NT2/D1 (cell line): ENCODE measurements around the gene MCHR1.

Experiments
- DNase-seq: peaks from one replicate; pipeline ENCODE4 v3.0.0-alpha.2; 2011; ENCODE audit warnings: low read depth, low spot score
- H3K27me3 ChIP-seq: 2 replicates; pipeline ENCODE4 v1.6.0; 2011; ENCODE audit warnings: mild to moderate bottlenecking; ENCODE audit not compliant: insufficient read length, insufficient read depth
- H3K36me3 ChIP-seq: 2 replicates; pipeline ENCODE4 v1.6.1; 2011; ENCODE audit warnings: mild to moderate bottlenecking, low read length, mixed read lengths; ENCODE audit not compliant: insufficient read depth, insufficient read length
- H3K4me1 ChIP-seq: 2 replicates; pipeline ENCODE4 v1.5.1; 2011; ENCODE audit not compliant: insufficient read depth, insufficient read length
- H3K4me3 ChIP-seq: 2 replicates; pipeline ENCODE4 v1.5.1; 2011; ENCODE audit warnings: low read depth; ENCODE audit not compliant: insufficient read length
- H3K9ac ChIP-seq: 2 replicates; pipeline ENCODE4 v1.6.0; 2011; ENCODE audit warnings: low read depth; ENCODE audit not compliant: insufficient read length
- H3K9me3 ChIP-seq: 2 replicates; pipeline ENCODE4 v1.5.1; 2011; ENCODE audit warnings: mild to moderate bottlenecking, low read length; ENCODE audit not compliant: insufficient read depth
- SUZ12 ChIP-seq: IDR thresholded peaks from 2 replicates; pipeline ENCODE4 v1.6.1; 2011; ENCODE audit not compliant: insufficient read length, insufficient read depth; ENCODE audit errors: extremely low read depth
- YY1 ChIP-seq: IDR thresholded peaks from 2 replicates; pipeline ENCODE4 v1.6.1; 2011; ENCODE audit not compliant: insufficient read length, insufficient read depth
- ZNF274 ChIP-seq: IDR thresholded peaks from 2 replicates; pipeline ENCODE4 v1.6.1; 2011; ENCODE audit warnings: mild to moderate bottlenecking, low read depth, low read length

The MCHR1 gene

GRCh38 chr22:40636380-40637182 lies 42.7 kb upstream of the MCHR1 start, which contains the start of gene MRTFA:
Gene MRTFA, minus strand, starts transcription at chr22:40636719.
- Histone ChIP-seq H3K4me3 (peak within 1 kb of the TSS; percentile 72), H3K9ac (peak within 1 kb of the TSS; percentile 80), H3K4me1 (no peaks in the 10 kb centered on the region), H3K36me3 (peaks cover 3% of the 10 kb centered on the region), H3K9me3 (no peaks in the 10 kb centered on the region), H3K27me3 (peaks cover 6% of the 10 kb centered on the region)
- TF ChIP-seq YY1 (no peak), ZNF274 (no peak), SUZ12 (no peak)
- peak; percentile 97 for DNase-seq

GRCh38 chr22:40637183-40638150 lies 41.8 kb upstream of the MCHR1 start:
- Histone ChIP-seq H3K4me3 (peak overlapping the region; percentile 48), H3K36me3 (peaks cover 3% of the 10 kb centered on the region), H3K9ac (peak overlapping the region; percentile 47), H3K4me1 (no peaks in the 10 kb centered on the region), H3K9me3 (no peaks in the 10 kb centered on the region), H3K27me3 (peaks cover 6% of the 10 kb centered on the region)
- TF ChIP-seq ZNF274: no peak
- TF ChIP-seq YY1: no peak
- TF ChIP-seq SUZ12: no peak
- no peak for DNase-seq

GRCh38 chr22:40638261-40638660 lies 41.0 kb upstream of the MCHR1 start:
- Histone ChIP-seq H3K9ac (no peak overlapping the region), H3K4me1 (no peaks in the 10 kb centered on the region), H3K27me3 (peaks cover 6% of the 10 kb centered on the region), H3K36me3 (peaks cover 3% of the 10 kb centered on the region), H3K9me3 (no peaks in the 10 kb centered on the region), H3K4me3 (no peak overlapping the region)
- DNase-seq: no peak
- no peak for TF ChIP-seq SUZ12
- TF ChIP-seq YY1: no peak
- no peak for TF ChIP-seq ZNF274

DNA sequence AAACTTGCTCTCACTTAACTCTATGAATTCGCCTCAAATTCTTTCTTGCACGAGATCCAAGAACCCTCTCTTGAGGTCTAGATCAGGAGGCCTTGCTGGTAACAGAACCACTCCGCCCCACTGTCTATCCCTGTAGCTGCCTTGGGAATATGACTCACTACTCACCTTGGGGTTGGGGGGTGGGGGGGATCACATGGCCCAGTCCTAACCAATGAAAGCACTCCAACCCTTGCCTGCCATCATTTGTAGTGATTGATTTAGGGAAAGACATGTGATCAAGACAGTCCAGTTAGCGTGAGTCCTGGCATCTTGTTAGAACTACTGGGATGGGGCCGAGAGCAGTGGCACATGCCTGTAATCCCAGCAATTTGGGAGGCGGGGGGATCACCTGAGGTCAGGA lies 38.0 kb upstream of the MCHR1 start:
- no peak for DNase-seq
- H3K4me3 ChIP-seq: no peak overlapping the region
- peaks cover 6% of the 10 kb centered on the region for H3K27me3 ChIP-seq
- H3K9me3 ChIP-seq: no peaks in the 10 kb centered on the region
- no peaks in the 10 kb centered on the region for H3K36me3 ChIP-seq
- TF ChIP-seq ZNF274 (no peak), YY1 (no peak)
- H3K9ac ChIP-seq: no peak overlapping the region
- no peaks in the 10 kb centered on the region for H3K4me1 ChIP-seq

- TF ChIP-seq ZNF274: no peak
- DNase-seq: no peak
Measured at GRCh38 chr22:40642316-40642715, 37.0 kb upstream of the MCHR1 start.

DNA sequence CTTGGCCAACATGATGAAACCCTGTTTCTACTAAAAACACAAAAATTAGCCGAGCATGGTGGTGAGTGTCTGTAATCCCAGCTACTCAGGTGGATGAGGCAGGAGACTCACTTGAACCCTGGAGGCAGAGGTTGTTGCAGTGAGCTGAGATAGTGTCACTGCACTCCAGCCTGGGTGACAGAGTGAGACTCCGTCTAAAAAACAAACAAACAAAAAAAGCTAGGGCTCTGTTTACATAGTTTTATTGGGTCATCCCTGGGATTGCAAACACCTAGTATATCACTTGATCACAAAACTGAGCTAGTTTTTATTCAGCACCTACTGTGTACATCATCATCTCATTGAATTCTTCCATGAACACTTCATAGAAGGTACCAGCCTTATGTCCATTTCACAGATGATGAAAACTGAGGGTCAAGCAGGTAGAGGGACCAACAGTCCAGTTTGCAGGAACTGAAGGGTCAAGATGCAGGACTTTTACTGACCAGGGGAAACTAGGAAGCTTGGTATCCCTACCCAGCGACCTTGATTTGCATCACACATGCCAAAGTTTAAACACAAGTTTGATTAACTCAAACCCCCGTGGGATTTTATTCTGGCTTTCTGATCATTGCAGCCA lies 33.6 kb upstream of the MCHR1 start:
- Histone ChIP-seq H3K36me3 (no peaks in the 10 kb centered on the region), H3K4me3 (no peak overlapping the region), H3K4me1 (no peaks in the 10 kb centered on the region), H3K27me3 (no peaks in the 10 kb centered on the region), H3K9me3 (no peaks in the 10 kb centered on the region), H3K9ac (no peak overlapping the region)
- DNase-seq: no peak
- no peak for TF ChIP-seq SUZ12

More at GRCh38 chr22:40642316-40642715, 37.0 kb upstream of the MCHR1 start:
- Histone ChIP-seq H3K9me3 (no peaks in the 10 kb centered on the region), H3K36me3 (no peaks in the 10 kb centered on the region), H3K4me3 (no peak overlapping the region), H3K27me3 (peaks cover 6% of the 10 kb centered on the region), H3K9ac (no peak overlapping the region), H3K4me1 (no peaks in the 10 kb centered on the region)

GRCh38 chr22:40648386-40648785 lies 30.9 kb upstream of the MCHR1 start:
- Histone ChIP-seq H3K4me3 (no peak overlapping the region), H3K4me1 (peaks cover 7% of the 10 kb centered on the region), H3K9me3 (no peaks in the 10 kb centered on the region), H3K27me3 (no peaks in the 10 kb centered on the region), H3K9ac (no peak overlapping the region), H3K36me3 (no peaks in the 10 kb centered on the region)
- no peak for TF ChIP-seq ZNF274
- no peak for TF ChIP-seq SUZ12
- no peak for TF ChIP-seq YY1
- DNase-seq: no peak
